Stimulated activated CD4-positive, alpha-beta T cell treated with anti-CD3 and anti-CD28 coated beads, Interleukin-4, amount 100 ng/mL, for 1 hour (primary cell): Measurements from ENCODE around the gene APLP2.
"Not testable (repeated sequence)": the region's sequence is repeated elsewhere in the genome, so short reads cannot be mapped to it uniquely, and the experiment has no call there.

ENCODE experiments used
- DNase-seq: peaks from one replicate; pipeline ENCODE4 v3.0.0-alpha.2; 2020

APLP2 gene

DNA sequence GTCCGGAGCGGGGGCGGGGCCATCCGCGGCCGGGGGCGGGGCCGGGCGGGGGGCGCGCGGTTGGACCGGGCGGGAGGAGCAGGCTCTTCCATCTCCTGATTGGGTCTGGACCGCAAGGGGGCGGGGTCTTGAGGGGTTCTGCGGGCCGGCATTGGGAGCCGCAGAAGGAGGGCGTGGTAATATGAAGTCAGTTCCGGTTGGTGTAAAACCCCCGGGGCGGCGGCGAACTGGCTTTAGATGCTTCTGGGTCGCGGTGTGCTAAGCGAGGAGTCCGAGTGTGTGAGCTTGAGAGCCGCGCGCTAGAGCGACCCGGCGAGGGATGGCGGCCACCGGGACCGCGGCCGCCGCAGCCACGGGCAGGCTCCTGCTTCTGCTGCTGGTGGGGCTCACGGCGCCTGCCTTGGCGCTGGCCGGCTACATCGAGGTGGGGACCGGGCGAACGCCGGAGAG lies at the start of gene APLP2:
TSS of gene APLP2 (plus strand) at position 236 of the 450 bp plus-strand sequence. CDS start at position 320, 84 bp downstream.
- peak; percentile 97 for DNase-seq

DNA sequence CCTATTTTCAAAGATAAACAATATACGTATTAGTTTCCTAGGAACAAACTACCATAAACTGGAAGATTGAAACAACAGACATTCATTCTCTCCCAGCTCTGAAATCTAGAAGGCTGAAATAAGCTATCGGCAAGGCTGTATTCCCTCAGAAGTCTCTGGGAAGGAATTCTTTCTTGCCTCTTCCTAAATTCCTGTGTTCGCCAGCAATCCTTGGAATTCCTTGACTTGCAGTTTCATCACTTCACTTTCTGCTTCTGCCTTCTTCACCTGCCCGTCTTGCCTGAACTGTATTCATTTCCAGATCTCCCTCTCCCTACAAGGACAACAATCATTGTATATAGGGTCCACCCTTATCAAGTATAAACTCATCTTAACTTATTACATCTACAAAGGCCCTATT lies 49.4 kb upstream of the APLP2 start:
- DNase-seq, result no peak

DNA sequence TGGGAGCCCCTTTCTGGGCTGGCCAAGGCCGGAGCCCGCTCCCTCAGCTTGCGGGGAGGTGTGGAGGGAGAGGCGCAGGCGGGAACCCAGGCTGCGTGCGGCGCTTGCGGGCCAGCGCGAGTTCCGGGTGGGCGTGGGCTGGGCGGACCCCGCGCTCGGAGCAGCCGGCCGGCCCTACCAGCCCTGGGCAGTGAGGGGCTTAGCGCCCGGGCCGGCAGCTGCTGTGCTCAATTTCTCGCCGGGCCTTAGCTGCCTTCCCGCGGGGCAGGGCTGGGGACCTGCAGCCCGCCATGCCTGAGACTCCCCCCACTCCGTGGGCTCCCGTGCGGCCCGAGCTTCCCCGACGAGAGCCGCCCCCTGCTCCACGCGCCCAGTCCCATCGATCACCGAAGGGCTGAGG lies 48.1 kb upstream of the APLP2 start:
- DNase-seq, result not testable (repeated sequence)

DNA sequence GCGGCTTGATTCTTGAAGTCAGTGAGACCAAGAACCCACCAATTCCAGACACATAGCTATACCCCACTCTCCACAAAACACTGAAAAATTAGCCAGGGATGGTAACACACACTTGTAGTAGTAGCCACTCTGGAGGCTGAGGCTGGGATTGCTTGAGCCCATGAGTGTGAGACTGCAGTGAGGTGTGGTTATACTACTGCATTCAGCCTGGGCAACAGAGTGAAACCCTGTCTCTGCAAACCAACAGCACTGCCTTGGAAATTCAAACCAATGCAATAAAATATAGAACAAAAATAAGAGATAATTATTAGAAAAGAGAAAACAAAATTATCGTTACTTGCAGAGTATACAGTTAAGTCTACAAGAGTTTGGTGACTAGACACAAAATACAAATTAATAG lies 46.9 kb upstream of the APLP2 start:
- no peak for DNase-seq

DNA sequence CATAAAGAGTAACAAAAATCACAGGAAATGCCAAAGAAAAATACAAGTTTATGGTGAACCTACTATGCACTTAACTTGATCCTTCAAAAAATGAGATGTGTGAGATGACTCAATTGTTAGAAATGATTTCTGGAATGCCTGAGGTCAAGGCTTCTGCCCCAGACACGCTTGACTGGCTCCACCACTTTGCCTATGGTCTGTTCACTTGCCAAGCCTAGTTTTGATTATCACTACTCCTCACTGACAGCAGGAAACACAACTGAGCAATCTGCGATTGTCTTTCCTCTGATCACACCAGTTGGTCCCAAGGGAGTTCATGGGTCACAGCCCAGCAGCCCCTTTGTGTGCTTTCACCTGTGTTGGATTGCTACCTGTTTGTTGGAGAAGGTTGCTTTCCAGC lies 46.5 kb upstream of the APLP2 start:
- DNase-seq, result no peak

DNA sequence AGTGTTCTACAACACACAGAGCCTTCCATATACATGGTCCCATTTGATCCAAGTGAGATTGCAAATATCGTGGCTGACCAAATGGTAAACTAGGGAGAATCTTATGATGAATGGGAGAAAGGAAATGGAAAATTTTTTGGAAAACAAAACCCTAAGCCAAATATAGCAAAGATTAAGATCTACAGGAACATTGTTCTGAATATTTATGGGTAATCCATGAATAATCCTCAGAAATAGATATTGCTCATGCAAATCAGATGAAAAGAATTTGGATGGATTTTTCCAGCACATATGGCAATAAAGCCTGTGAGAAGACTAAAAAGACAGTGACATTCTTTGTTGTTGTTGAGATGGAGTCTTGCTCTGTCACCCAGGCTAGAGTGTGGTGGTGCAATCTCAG lies 45.3 kb upstream of the APLP2 start:
- no peak for DNase-seq

DNA sequence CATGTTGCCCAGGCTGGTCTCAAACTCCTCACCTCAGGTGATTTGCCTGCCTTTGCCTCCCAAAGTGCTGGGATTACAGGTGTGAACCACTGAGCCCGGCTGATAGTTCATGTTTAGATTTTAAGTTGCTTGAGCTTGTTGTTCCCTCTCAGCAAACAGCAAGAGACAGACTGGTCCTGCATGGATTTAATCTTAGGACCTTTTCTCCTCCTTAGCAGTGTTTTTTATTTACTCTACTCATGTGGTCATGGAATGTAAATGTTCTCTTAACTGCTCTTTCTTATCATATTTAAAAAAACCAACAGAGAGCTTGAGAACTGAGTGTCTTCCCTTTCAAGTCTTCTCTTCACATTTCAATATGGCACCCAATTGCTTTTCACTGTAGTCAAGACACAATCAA lies 44.3 kb upstream of the APLP2 start:
- no peak for DNase-seq

DNA sequence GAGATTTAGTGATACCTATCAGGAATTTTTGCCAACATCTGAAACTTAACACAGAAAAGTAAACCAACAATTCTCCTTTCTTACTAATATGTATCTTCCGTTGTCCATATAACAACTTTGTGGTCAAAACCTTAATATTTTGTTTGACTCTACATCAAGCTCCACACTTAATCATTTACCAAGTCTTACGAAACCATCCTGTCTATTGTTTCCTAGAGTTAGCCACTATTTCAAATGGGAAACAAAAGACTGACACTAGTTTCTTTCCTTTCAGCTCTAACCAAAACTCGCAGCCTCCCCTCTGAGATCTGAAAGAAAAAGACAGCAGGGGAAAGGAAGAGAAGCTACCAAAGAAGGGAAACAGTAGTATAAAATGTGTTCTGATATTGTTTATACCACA lies 40.6 kb upstream of the APLP2 start:
- no peak for DNase-seq

DNA sequence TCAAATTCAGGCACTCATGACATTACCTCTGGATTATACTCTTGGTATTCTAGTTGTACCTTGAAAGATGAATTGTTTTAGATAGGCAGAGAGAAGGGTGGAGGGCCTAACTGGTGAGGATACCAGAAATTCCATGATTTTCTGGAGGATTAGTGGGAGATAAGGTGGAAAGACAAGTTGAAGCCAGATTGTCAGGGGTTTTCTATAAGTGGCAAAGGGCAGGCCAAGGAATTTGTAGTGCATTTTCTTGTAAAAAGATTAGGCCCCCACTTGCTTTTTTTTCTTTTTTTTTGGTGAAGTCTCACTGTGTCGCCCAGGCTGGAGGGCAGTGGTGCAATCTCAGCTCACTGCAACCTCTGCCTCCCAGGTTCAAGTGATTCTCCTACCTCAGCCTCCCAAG lies 38.6 kb upstream of the APLP2 start:
- DNase-seq, result no peak

DNA sequence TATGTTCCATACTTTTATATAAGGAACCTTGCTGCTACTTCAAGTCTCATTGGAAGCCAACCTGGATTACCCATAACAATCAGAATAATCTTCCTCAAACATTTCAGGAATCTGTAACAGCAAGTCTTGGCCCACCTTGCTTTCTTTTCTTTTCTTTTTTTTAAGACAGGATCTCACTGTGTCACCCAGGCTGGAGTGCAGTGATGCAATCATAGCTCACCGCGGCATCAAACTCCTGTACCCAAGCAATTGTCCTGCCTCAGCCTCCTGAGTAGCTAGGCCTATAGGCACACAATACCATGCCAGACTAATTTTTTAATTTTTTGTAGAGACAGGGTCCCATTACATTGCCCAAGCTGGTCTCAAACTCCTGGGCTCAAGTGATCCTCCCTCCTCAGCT lies 37.7 kb upstream of the APLP2 start:
- DNase-seq, result no peak

DNA sequence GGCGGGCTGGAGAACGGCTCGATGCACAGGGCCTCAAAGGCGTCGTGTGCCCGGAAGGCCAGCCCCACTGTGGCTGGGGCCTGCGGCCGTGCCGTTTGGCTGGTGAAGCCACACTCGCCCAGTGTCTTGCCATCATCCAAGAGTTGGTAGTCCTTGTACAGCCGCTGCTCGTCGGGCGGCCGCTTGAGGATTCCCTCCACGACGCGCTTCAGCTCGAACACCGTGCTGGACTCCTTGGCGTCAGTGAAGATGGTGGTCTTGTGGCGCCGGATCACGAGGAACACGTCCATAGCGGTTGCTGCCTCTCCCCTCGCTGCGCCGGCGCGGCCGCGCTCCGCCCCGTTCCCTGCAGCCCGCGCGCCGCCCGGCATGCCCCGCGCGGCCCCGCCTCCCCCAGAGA lies 36.8 kb upstream of the APLP2 start:
- no peak for DNase-seq

DNA sequence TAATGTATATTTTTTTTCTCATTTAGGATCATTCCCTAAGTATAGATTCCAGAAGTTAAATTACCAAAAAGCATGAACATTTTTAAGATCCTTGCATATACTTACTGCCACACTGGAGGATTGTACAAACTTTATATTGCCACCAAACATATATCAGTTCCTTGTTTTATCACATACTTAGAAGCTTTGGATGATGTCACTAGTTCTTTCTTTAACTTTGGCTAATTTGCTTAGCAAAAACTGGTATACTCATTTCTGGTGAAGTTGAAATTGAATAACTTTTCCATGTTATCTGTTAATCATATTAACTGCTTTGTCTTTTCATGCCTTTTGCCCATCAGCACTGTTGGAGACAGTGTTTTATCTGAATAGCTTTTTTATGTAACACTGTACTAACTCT lies 35.5 kb upstream of the APLP2 start:
- no peak for DNase-seq

DNA sequence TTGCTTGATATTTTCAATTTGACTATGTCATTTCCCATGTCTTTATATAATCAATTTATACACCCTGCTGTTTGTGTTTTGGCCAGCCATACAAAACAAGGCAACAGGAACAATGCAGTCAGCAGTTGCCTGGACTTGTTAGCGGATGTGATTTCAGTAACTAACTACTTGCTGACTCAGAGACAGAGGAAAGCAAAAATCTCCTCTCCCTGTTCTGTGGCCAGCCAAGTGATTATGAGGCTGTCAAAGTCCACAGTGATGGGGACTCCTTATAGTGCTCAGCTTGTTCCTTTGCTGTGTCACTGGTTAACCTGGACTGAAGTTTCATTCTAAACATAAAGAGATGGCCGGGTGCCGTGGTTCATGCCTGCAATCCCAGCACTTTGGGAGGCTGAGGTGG lies 32.6 kb upstream of the APLP2 start:
- no peak for DNase-seq

DNA sequence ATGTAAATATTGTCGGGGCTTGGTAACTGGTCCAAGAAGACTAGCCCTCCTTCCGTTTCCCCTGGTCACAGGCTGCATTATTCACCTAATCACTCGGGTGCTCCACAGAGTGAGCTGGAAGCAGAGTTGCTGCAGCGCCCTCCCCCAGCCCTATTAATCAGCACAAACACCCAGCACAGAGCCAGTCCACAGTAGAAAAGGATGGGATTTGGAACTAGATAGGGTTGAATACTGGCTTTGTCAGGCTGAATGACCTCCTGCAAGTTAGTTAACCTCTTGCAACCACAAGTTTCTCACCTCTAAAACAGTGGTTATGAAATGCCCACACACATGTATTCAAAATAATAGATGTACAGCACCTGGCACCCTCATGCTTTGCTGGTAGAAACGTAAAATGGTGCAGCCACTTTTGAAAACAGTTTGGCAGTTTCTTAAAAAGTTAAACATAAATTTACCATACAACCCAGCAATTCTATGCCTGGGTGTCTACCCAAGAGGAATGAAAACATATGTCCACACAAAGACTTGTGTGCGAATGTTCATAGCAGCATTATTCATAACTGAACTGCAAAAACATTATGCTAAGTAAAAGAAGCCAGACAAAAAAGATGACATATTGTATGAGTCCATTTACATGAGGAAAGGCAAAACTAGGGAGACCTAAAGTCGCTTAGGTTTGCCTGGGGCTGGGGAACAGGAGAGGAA lies 31.7 kb upstream of the APLP2 start:
- DNase-seq, result no peak

DNA sequence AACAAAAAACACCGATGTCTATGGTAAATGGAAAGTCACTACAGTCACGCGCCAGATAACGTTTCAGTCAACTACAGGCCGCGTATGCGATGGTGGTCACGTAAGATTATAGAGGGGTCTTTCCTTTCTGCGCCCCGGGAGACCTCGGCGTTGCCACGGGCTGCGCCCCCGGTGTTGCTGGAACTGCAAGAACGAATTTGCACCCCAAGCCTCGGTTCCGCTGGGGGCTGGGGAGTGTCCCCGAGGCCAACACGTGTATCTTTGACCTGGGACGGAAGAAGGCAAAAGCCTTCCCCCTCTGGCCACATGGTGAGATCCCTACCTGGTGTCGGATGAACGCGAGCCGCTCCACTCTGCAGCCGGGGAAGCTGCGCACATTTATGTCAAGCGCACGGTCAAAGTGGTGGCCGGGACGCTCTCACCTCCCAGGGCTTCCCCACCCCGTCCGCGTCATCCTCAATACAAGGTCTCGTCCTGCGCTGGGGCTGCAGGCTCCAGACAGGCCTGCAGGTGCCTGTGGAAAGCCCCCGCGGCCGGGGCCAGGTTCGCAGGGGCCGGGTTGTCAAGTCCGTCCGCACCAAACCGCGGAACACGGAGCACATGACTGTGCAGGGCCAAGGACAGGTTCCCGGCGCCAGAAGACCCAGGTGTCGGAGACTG lies 29.3 kb upstream of the APLP2 start:
- no peak for DNase-seq

DNA sequence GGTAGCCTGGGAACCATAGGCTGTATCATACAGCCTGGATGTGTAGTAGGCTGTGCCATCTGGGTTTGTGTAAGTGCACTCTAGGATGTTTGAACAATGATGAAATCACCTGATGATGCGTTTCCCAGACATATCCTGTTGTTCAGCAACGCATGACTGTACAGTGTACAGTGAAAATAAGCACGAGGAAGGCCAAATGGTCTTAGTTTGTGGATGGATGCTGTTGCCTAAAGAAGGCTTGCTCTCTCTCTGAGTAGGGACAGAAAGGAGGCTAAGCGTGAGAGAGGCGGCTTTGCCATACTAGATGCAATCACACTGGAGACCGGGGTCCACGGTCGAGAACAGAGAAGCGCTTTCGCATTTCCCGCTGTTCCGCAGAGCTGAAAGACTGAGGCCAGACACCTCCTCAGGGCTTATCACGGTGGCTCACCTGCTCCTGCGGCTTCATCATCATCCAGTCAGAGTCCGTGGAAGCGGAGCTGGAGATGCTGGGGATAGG lies 27.6 kb upstream of the APLP2 start:
- DNase-seq, result no peak

DNA sequence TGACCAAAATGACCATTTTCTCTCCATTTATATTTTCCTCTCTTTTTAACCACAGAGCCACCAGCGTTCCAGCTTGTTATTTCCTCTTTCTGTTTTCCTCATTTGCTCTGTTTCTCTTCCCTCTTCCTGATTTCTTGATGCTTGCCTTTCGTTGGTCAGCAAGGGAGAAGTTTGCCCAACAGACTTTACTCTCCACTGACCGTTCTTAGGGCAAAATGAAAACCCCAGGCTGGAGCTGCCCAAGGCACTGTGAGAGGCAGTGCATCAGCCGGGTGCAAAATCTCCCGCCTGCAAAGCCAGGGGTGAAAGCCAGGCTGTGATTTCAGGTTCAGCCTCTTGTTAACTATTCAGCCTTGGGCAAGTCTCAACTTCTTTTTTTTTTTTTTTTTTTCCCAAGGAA lies 26.1 kb upstream of the APLP2 start:
- no peak for DNase-seq

DNA sequence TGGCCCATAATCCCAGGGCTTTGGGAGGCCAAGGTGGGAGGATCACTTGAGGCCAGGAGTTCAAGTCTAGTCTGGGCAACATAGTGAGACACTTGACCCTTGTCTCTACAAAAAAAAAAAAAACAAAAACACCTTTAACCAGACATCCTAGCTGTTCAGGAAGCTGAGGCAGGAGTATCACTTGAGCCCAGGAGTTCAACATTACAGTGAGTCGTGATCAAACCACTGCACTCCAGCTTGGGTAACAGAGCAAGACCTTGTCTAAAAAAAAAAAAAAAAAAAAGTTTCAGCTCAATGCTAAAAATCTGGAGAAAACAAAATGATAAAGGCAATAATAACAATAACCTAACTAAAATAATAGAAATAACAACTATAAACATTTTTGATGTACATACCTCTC lies 22.6 kb upstream of the APLP2 start:
- DNase-seq, result no peak

DNA sequence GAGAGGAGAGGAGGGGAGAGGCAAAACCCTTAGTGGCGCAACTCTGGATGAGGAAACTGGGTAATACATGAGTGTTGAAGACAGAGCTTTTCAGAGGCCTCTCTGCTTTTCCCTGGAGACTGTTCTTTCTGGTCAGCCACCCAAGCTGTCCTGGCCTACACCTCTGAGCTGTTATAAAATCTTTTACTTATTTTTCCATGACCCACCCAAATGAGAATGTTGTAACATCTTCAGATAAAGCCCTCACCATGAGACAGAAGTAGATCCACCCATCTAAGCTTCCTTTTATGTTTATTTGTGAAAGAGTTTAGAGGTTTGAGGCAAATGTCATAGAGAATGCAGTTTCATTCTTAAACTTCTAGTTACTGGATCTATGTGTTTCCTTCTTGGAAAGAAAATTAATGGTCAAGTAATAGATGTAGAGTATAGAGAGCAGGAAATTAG lies 20.3 kb upstream of the APLP2 start:
- no peak for DNase-seq

DNA sequence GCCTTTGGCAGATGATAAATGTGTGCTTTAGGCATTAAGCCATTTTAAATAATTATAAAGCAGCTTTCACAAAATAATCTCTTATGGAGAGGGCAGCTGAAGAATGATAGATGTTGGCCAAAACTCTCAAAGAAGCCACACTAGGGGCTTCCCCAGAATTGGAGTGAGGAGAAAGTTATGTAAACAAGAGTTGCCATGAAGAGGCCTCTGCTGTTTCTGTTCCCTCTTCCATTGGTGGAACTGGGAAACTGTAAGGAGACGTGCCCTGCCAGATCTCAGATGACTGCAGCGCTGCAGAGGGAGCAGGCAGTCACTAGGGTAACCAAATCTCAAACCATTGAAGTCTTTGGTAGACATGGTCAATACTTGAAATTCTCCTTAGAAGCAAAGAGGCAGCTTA lies 19.4 kb upstream of the APLP2 start:
- no peak for DNase-seq

DNA sequence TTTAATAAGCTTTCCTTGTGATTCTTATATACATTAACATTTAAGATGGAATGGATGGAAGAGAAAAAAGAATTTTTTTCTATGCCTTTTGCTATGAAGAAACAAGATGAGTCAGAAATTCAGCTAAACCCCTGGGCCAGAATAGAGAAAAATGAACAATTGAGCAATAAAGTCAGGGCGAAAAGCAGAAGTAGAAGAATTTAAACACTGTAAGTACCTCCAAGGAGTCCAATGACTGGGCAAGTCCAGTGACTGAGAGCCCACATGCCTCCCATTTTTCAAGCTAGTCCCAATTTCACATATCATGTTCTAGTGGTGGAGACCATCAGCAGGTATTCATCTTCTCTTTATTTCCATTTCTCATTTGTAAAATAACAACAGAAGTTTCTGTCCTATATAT lies 18.6 kb upstream of the APLP2 start:
- no peak for DNase-seq

DNA sequence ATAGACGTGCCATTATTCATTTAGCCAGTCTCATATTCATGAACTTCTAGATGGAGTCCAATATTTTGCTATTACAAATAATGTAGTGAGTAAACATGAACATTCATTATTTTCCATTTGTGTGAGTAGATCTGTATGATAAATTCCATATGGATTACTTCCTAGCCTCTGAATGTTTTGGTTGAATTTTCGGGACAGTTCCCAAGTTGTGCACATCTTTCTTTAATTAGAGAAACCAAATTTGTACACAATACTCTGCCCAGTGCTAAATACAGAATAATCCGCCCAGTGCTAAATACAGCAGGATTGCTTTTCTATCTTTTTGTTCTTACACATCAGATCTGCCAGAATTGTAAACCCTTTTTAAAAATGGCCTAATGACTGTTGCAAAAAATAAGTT lies 17.1 kb upstream of the APLP2 start:
- DNase-seq, result no peak

DNA sequence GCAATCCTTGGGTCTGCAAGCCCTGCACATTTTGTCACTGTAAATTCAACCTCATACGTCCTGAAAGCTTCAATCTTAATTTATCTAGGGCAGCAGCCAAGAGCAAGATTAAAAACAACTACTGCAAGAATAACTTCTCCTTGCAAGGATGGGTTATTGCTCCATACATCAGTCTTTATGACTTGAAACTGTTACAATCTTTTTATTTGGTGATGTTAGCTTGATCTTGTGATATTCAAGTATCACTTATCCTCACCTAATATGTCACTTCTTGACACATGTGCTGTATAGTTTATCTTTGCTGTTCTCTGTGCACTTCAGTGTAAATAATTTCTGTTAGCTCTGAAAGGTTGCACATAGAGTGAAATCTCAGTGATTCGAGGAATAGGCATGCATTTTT lies 14.7 kb upstream of the APLP2 start:
- no peak for DNase-seq

DNA sequence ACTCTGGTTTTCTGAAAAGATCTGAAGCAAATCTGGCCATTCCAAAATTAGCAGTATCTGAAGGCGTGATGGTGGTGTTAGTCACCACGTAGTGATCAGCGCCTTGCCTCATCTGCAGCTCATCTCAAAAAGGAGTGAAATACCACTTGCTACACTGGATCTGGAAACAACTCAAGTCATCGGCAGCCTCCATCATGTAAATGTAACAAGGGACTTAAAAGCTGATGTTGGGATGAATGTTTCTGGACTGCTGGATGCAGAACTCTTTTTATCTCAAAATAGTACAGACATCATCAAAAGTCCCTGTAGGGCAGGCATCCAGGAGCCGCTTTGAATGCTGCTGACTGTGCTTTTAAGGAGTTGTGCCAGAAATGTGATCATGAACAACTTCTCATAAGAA lies 14.1 kb upstream of the APLP2 start:
- DNase-seq, result no peak

DNA sequence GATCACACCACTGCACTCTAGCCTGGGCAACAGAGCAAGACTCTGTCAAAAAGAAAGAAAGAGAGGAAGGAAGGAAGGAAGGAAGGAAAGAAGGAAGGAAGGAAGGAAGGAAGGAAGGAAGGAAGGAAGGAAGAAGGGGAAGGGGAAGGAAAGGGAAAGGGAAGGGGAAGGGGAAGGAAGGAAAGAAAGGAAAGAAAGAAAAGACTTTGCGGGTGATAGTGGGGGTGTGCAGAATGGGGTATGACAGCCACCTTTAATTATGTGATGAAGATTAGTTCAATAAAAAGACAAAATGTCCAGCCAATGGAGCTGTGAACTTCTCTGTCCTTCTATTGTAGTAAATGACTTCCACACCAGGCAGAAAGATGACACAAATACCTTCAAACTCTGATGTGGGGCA lies 8.7 kb upstream of the APLP2 start:
- DNase-seq, result no peak
